Measurements from ENCODE around the gene CYP21A2. TPM values are rescaled to one million over a fixed set of nuclear protein-coding genes. Genes with fewer than 3 reads are reported as not detected.

CYP21A2 gene
- total RNA-seq, 1 donor from 2014 or later, result 0.44 TPM

- H3K27ac Mint-ChIP-seq (ENCODE audit: unreplicated experiment), result no peak overlapping the region
- H3K4me3 Mint-ChIP-seq (ENCODE audit: unreplicated experiment), result no peak overlapping the region
- peaks cover 9% of the 10 kb centered on the region for H3K27me3 Mint-ChIP-seq (ENCODE audit: unreplicated experiment)
- H3K9me3 Mint-ChIP-seq (ENCODE audit: unreplicated experiment), result no peaks in the 10 kb centered on the region
- no peaks in the 10 kb centered on the region for H3K4me1 Mint-ChIP-seq (ENCODE audit: unreplicated experiment)
- no peak for TF ChIP-seq CTCF (IDR thresholded peaks at IDR 0.05; ENCODE audit: unreplicated experiment)
- DNase-seq (ENCODE audit: low spot score), result no peak
- no peaks in the 10 kb centered on the region for H3K36me3 Mint-ChIP-seq (ENCODE audit: low read depth, unreplicated experiment)
Observed at GRCh38 chr6:32088487-32089049, 50.4 kb downstream of the CYP21A2 start.

- Mint-ChIP-seq H3K27ac (ENCODE audit: unreplicated experiment) (no peak overlapping the region), H3K9me3 (ENCODE audit: unreplicated experiment) (no peaks in the 10 kb centered on the region), H3K4me1 (ENCODE audit: unreplicated experiment) (no peaks in the 10 kb centered on the region), H3K27me3 (ENCODE audit: unreplicated experiment) (peaks cover 5% of the 10 kb centered on the region), H3K4me3 (ENCODE audit: unreplicated experiment) (no peak overlapping the region), H3K36me3 (ENCODE audit: low read depth, unreplicated experiment) (no peaks in the 10 kb centered on the region)
- TF ChIP-seq CTCF (IDR thresholded peaks at IDR 0.05; ENCODE audit: unreplicated experiment), result no peak
- no peak for DNase-seq (ENCODE audit: low spot score)
Observed at GRCh38 chr6:32089082-32089828, 51.0 kb downstream of the CYP21A2 start.

Other genes starting within 250 kb of the CYP21A2 start
- 53.0 TPM for gene VARS1, start 242.7 kb upstream of the CYP21A2 start, total RNA-seq (ENCODE audit: unreplicated experiment)
- gene LSM2, start 231.4 kb upstream of the CYP21A2 start, total RNA-seq (ENCODE audit: unreplicated experiment), result 57.1 TPM
- gene HSPA1L, start 223.1 kb upstream of the CYP21A2 start, total RNA-seq (ENCODE audit: unreplicated experiment), result 0.82 TPM
- gene HSPA1A, start 222.9 kb upstream of the CYP21A2 start, total RNA-seq (ENCODE audit: unreplicated experiment), result 27.2 TPM
- 19.8 TPM for gene HSPA1B, start 210.7 kb upstream of the CYP21A2 start, total RNA-seq (ENCODE audit: unreplicated experiment)
- gene NEU1, start 175.6 kb upstream of the CYP21A2 start, total RNA-seq (ENCODE audit: unreplicated experiment), result 31.9 TPM
- 1.6 TPM for gene SLC44A4, start 159.4 kb upstream of the CYP21A2 start, total RNA-seq (ENCODE audit: unreplicated experiment)
- gene EHMT2, start 140.7 kb upstream of the CYP21A2 start, total RNA-seq (ENCODE audit: unreplicated experiment), result 53.4 TPM
- 9.0 TPM for gene ZBTB12, start 136.3 kb upstream of the CYP21A2 start, total RNA-seq (ENCODE audit: unreplicated experiment)
- 0.82 TPM for gene C2, start 110.7 kb upstream of the CYP21A2 start, total RNA-seq (ENCODE audit: unreplicated experiment)
- not detected for gene CFB, start 92.3 kb upstream of the CYP21A2 start, total RNA-seq (ENCODE audit: unreplicated experiment)
- 47.8 TPM for gene NELFE, start 79.4 kb upstream of the CYP21A2 start, total RNA-seq (ENCODE audit: unreplicated experiment)
- 63.4 TPM for gene SKIC2, start 79.2 kb upstream of the CYP21A2 start, total RNA-seq (ENCODE audit: unreplicated experiment)
- 12.6 TPM for gene DXO, start 66.3 kb upstream of the CYP21A2 start, total RNA-seq (ENCODE audit: unreplicated experiment)
- gene C4A, start 56.4 kb upstream of the CYP21A2 start, total RNA-seq (ENCODE audit: unreplicated experiment), result 6.1 TPM
- gene C4B, start 23.6 kb upstream of the CYP21A2 start, total RNA-seq (ENCODE audit: unreplicated experiment), result 4.6 TPM
- gene TNXB, start 70.9 kb downstream of the CYP21A2 start, total RNA-seq (ENCODE audit: unreplicated experiment), result 7.5 TPM
- 72.9 TPM for gene ATF6B, start 89.8 kb downstream of the CYP21A2 start, total RNA-seq (ENCODE audit: unreplicated experiment)
- 5.2 TPM for gene FKBPL, start 91.9 kb downstream of the CYP21A2 start, total RNA-seq (ENCODE audit: unreplicated experiment)
- 2.1 TPM for gene PRRT1, start 113.5 kb downstream of the CYP21A2 start, total RNA-seq (ENCODE audit: unreplicated experiment)
- gene PPT2, start 115.7 kb downstream of the CYP21A2 start, total RNA-seq (ENCODE audit: unreplicated experiment), result 44.4 TPM
- 37.4 TPM for gene EGFL8, start 126.2 kb downstream of the CYP21A2 start, total RNA-seq (ENCODE audit: unreplicated experiment)
- gene AGPAT1, start 137.7 kb downstream of the CYP21A2 start, total RNA-seq (ENCODE audit: unreplicated experiment), result 93.3 TPM
- 44.4 TPM for gene RNF5, start 140.0 kb downstream of the CYP21A2 start, total RNA-seq (ENCODE audit: unreplicated experiment)
- 42.2 TPM for gene AGER, start 145.8 kb downstream of the CYP21A2 start, total RNA-seq (ENCODE audit: unreplicated experiment)
- 308 TPM for gene PBX2, start 151.8 kb downstream of the CYP21A2 start, total RNA-seq (ENCODE audit: unreplicated experiment)
- gene GPSM3, start 154.2 kb downstream of the CYP21A2 start, total RNA-seq (ENCODE audit: unreplicated experiment), result 49.0 TPM
- gene NOTCH4, start 185.7 kb downstream of the CYP21A2 start, total RNA-seq (ENCODE audit: unreplicated experiment), result 151 TPM

Data from endothelial cell (in vitro differentiated cells).